Uterus (tissue), 2 donors: ENCODE measurements around the gene SH3PXD2B.

Experiments used
- POLR2A ChIP-seq, 2 donors: fragments of 450-650 bp; IDR thresholded peaks; one replicate each; pipeline ENCODE4 v1.6.1; 2016; ENCODE audit warnings: antibody characterized with exemption in 2 of 2, mild to moderate bottlenecking in 1 of 2, moderate library complexity in 1 of 2
- TF ChIP-seq, protein P1 (sequence below), 4 experiments: fragments of 200-600 bp in 2 of 4; fragments of 450-650 bp in 2 of 4; sonication (generic) in 2 of 4; IDR thresholded peaks; one replicate each; pipeline ENCODE4 v1.5.1; 2016 to 2019; ENCODE audit warnings: antibody characterized with exemption in 4 of 4, mild to moderate bottlenecking in 2 of 4, moderate library complexity in 1 of 4

DNA sequence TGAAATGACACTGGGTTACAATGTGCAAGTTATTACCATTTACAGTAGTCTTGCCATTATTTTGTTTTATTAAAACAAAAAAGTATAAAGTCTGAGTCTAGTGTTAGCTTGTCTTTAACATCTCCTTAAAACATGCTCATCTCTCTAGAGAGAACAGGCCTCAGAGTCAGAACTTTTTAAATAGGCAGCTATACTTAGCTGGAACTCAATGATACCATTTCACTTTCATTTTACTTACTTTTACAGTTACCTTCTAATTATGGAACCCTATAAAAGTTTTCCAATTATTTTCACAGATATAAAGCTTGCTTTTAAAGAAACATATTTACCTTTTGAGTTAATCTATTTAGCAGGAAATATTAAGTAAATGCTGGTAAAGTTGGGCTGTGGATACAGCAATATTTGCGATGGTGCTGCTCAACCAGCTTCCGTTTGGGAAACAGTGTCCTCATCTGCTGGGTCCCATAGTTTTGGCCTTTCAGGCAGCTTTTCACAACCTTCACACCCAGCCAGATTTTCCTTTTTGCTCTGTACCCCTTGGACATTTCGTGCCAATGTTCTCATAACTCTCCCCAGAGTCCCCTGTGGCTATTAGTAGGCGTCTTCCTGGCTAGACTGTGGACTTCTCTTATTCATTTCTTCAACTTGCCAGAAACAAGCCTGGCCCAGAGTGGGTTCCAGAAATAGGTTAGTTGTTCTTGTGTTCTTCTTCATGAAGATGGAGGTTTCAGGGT is 134.4 kb downstream of the SH3PXD2B start:
- TF ChIP-seq, protein P1, sequence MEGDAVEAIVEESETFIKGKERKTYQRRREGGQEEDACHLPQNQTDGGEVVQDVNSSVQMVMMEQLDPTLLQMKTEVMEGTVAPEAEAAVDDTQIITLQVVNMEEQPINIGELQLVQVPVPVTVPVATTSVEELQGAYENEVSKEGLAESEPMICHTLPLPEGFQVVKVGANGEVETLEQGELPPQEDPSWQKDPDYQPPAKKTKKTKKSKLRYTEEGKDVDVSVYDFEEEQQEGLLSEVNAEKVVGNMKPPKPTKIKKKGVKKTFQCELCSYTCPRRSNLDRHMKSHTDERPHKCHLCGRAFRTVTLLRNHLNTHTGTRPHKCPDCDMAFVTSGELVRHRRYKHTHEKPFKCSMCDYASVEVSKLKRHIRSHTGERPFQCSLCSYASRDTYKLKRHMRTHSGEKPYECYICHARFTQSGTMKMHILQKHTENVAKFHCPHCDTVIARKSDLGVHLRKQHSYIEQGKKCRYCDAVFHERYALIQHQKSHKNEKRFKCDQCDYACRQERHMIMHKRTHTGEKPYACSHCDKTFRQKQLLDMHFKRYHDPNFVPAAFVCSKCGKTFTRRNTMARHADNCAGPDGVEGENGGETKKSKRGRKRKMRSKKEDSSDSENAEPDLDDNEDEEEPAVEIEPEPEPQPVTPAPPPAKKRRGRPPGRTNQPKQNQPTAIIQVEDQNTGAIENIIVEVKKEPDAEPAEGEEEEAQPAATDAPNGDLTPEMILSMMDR (IDR thresholded peaks at IDR 0.05) = no peak
- no peak for TF ChIP-seq POLR2A (IDR thresholded peaks at IDR 0.05)
